Choroid plexus epithelial cell (primary cell): ENCODE results near the gene BSN.

Experiments
- DNase-seq: peaks from one replicate; pipeline ENCODE4 v3.0.0-alpha.2; 2010; ENCODE audit warnings: low read depth
- H3K4me3 ChIP-seq: 2 replicates; pipeline ENCODE4 v1.5.1; 2011; ENCODE audit warnings: low read depth, mild to moderate bottlenecking, control low read depth, low read length, moderate library complexity
- CTCF ChIP-seq: conservative IDR thresholded peaks from 2 replicates; pipeline ENCODE4 v1.5.1; 2011; ENCODE audit warnings: low read depth, mild to moderate bottlenecking, control low read depth, inconsistent platforms, low read length, moderate library complexity

The BSN gene

GRCh38 chr3:49700453-49701128 is 146.3 kb downstream of the BSN start:
- DNase-seq: no peak
- H3K4me3 ChIP-seq: no peak overlapping the region
- TF ChIP-seq CTCF: peak; percentile 38

- DNase-seq: no peak
- no peak overlapping the region for H3K4me3 ChIP-seq
- TF ChIP-seq CTCF: peak; percentile 71
These were observed 147.3 kb downstream of the BSN start for GRCh38 chr3:49701388-49702077.

- H3K4me3 ChIP-seq: no peak overlapping the region
- no peak for DNase-seq
- no peak for TF ChIP-seq CTCF
These were observed 148.4 kb downstream of the BSN start for GRCh38 chr3:49702672-49703071.

- H3K4me3 ChIP-seq: no peak overlapping the region
- peak; percentile 78 for DNase-seq
- TF ChIP-seq CTCF: peak; percentile 90
These were observed 149.2 kb downstream of the BSN start for GRCh38 chr3:49703443-49703927.

GRCh38 chr3:49703956-49704355 is 149.7 kb downstream of the BSN start:
- H3K4me3 ChIP-seq: no peak overlapping the region

GRCh38 chr3:49704629-49705028 is 150.4 kb downstream of the BSN start:
- no peak for TF ChIP-seq CTCF
- H3K4me3 ChIP-seq: no peak overlapping the region
- no peak for DNase-seq

More at GRCh38 chr3:49703956-49704355, 149.7 kb downstream of the BSN start:
- no peak for TF ChIP-seq CTCF
- DNase-seq: no peak

- no peak for DNase-seq
- TF ChIP-seq CTCF: no peak
- H3K4me3 ChIP-seq: no peak overlapping the region
These were observed 151.2 kb downstream of the BSN start for GRCh38 chr3:49705390-49705960.
